Activated CD4-positive, alpha-beta memory T cell treated with anti-CD3 and anti-CD28 coated beads, Interleukin-2, amount 10 ng/mL, durations not matched to agents 7 days and 5 days (primary cell): Measurements from ENCODE around the gene IZUMO4. TPM values are rescaled to one million over a fixed set of nuclear protein-coding genes. Genes with fewer than 3 reads are reported as not detected.

Experiments used
- CTCF ChIA-PET: fragments of 350-600 bp; sonication (Branson Sonifier 250); formaldehyde crosslinking; loops from one replicate; lab custom pipeline; 2021; ENCODE audit warnings: antibody characterized with exemption, inconsistent platforms; lab: Charles Lee
- POLR2A ChIA-PET: fragments of 350-600 bp; sonication (Branson Sonifier 250); formaldehyde crosslinking; loops from one replicate; lab custom pipeline; 2021; ENCODE audit warnings: antibody characterized with exemption; lab: Charles Lee
- DNase-seq: peaks from one replicate; pipeline ENCODE4 v3.0.0-alpha.2; 2020
- H3K27ac Mint-ChIP-seq: one replicate; pipeline ENCODE4 v1.8.0; 2021; ENCODE audit warnings: mild to moderate bottlenecking, mixed read lengths
- H3K27me3 Mint-ChIP-seq: one replicate; pipeline ENCODE4 v1.8.0; 2021; ENCODE audit warnings: mixed read lengths
- H3K36me3 Mint-ChIP-seq: one replicate; pipeline ENCODE4 v1.8.0; 2021; ENCODE audit warnings: low read depth, mixed read lengths
- H3K4me1 Mint-ChIP-seq: one replicate; pipeline ENCODE4 v1.8.0; 2021; ENCODE audit warnings: mixed read lengths
- H3K4me3 Mint-ChIP-seq: one replicate; pipeline ENCODE4 v1.8.0; 2021; ENCODE audit warnings: mild to moderate bottlenecking, mixed read lengths
- H3K9me3 Mint-ChIP-seq: one replicate; pipeline ENCODE4 v1.8.0; 2021; ENCODE audit warnings: mixed read lengths
- total RNA-seq, 2 experiments: library from RNA; stranded (reverse); gene quantifications; one replicate each; pipeline ENCODE4 v1.2.3, GENCODE V29; 2021

Gene IZUMO4, protein sequence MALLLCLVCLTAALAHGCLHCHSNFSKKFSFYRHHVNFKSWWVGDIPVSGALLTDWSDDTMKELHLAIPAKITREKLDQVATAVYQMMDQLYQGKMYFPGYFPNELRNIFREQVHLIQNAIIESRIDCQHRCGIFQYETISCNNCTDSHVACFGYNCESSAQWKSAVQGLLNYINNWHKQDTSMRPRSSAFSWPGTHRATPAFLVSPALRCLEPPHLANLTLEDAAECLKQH
- 10 to 100 TPM; 10.3 to 10.5 TPM for total RNA-seq

DNA sequence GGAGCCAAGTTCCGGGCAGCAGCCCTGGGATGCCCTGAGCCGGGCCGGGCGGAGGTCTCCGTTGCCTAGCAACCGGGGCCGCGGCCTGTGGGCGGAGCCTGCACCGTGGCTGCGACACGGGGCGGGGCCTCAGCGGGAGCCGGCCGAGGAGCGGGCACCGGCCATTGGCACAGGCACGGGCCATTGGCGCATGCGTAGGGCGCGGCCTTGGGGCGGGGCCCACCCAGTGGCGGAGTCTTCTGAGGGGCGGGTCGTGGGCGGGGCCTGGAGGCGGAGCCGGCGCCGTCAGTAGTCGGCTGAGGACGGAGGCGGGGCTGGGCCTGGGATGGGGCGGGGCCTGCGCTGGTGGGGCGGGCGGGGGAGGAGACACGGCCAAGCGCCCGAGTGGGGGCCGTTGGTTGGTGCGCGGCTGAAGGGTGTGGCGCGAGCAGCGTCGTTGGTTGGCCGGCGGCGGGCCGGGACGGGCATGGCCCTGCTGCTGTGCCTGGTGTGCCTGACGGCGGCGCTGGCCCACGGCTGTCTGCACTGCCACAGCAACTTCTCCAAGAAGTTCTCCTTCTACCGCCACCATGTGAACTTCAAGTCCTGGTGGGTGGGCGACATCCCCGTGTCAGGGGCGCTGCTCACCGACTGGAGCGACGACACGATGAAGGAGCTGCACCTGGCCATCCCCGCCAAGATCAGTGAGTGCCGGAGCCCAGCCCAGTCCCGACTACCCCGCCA lies at the start of gene IZUMO4:
Gene IZUMO4 (plus strand): TSS at position 436 of the 723 bp plus-strand sequence. CDS start 31 bp downstream, at position 467.
- H3K27ac Mint-ChIP-seq: peak within 1 kb of the TSS; percentile 88
- ChIA-PET POLR2A (interaction anchor here (0.6 to 5.0 kb wide), 12 partner anchors 11 to 200 kb away, joined by 3 to 118 read pairs (median 6); partner anchors contain the start of genes AP3D1 and MKNK2), CTCF (interaction anchor here (1.0 to 5.1 kb wide), 5 partner anchors 12 to 199 kb away, joined by 3 to 54 read pairs (median 4); partner anchors contain the start of gene AP3D1)
- H3K9me3 Mint-ChIP-seq: no peaks in the 10 kb centered on the region
- peaks cover 44% of the 10 kb centered on the region for H3K36me3 Mint-ChIP-seq
- peaks cover 29% of the 10 kb centered on the region for H3K4me1 Mint-ChIP-seq
- H3K4me3 Mint-ChIP-seq: peak within 1 kb of the TSS; percentile 99
- peak; percentile 100 for DNase-seq
- no peaks in the 10 kb centered on the region for H3K27me3 Mint-ChIP-seq

DNA sequence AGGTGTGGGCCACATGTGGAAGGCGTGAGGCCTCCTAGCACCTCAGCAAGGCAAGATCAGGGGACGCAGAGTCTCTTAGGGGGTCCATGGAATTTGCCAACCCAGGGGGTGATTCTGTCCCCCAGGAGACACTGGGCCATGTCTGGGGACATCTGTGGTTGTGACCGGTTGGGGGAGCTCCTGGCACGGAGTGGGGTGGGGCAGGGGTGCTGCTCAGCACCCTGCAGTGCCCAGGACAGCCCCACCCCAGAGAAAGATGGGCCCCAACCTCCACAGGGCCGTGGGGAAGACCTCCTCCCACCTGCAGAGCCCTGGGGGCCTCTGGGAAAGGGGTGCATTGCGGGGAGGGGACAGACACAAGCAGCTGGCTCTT lies 49.7 kb upstream of the IZUMO4 start:
- Mint-ChIP-seq H3K4me1 (peaks cover 59% of the 10 kb centered on the region), H3K27ac (peak overlapping the region; percentile 56), H3K4me3 (no peak overlapping the region), H3K9me3 (no peaks in the 10 kb centered on the region), H3K27me3 (no peaks in the 10 kb centered on the region), H3K36me3 (peaks cover 19% of the 10 kb centered on the region)
- CTCF ChIA-PET: no interaction called here
- DNase-seq: no peak
- POLR2A ChIA-PET: interaction anchor here (1.0 to 1.2 kb wide), 2 partner anchors 15 kb away, joined by 3 read pairs; no protein-coding TSS in a partner anchor

GRCh38 chr19:2047449-2048103 lies 49.1 kb upstream of the IZUMO4 start:
- Mint-ChIP-seq H3K4me1 (peaks cover 61% of the 10 kb centered on the region), H3K4me3 (peak overlapping the region; percentile 49), H3K27me3 (no peaks in the 10 kb centered on the region), H3K27ac (peak overlapping the region; percentile 56), H3K36me3 (peaks cover 19% of the 10 kb centered on the region), H3K9me3 (no peaks in the 10 kb centered on the region)
- DNase-seq: no peak
- ChIA-PET POLR2A (interaction anchor here (1.0 to 2.9 kb wide), 3 partner anchors 8 to 15 kb away, joined by 3 to 20 read pairs (median 3); no protein-coding TSS in a partner anchor), CTCF (no interaction called here)

DNA sequence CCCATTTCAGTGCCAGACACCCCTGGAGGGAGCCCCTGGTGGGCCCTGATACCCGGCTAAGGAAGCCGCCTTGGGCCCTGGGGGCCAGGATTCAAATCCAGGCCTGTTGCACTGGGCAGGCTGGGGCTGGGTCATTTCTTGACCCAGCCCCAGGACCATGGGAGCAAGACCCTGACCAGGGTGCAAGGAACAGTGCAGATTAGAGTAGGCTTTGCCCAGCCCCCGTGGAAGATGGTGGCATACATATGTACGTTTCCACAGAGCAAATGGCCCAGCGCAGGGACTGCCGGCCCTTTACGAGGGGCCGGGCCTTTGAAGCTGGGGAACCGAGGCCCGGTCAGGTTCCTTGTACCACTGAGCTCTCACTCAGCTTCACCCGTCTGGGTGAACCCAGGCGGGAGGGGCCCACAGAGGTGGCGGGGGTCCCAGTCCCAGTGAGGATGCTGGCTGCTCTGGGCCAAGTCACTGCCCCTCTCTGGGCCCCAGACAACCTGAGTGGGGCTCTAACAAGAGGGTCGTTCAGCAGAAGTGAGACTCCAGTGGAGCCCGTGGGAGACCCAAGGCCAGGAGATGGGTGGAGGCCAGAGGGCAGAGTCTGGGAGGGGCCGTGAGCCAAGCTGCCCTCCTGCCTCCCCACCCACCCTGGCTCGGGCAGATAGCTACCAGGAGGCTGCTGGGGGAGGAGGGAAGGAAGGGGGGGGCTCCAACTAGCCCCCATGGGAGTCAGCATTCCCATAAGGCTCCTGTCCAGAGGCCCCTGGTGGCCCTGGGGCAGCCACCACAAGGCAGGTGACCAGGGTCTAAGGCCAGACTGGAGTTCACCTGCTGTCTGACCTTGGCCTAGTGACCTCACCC lies 48.4 kb upstream of the IZUMO4 start:
- DNase-seq: no peak
- CTCF ChIA-PET: interaction anchor here (0.9 kb wide), 1 partner anchor 28 kb away, joined by 3 read pairs; no protein-coding TSS in a partner anchor
- POLR2A ChIA-PET: interaction anchor here (0.8 to 2.9 kb wide), 6 partner anchors 9 to 106 kb away, joined by 3 to 20 read pairs (median 7); no protein-coding TSS in a partner anchor

GRCh38 chr19:2048959-2049740 lies 47.6 kb upstream of the IZUMO4 start:
- no peaks in the 10 kb centered on the region for H3K9me3 Mint-ChIP-seq
- peaks cover 51% of the 10 kb centered on the region for H3K4me1 Mint-ChIP-seq
- peak overlapping the region; percentile 44 for H3K27ac Mint-ChIP-seq
- DNase-seq: no peak
- peak overlapping the region; percentile 75 for H3K4me3 Mint-ChIP-seq
- CTCF ChIA-PET: interaction anchor here (0.9 kb wide), 1 partner anchor 29 kb away, joined by 3 read pairs; no protein-coding TSS in a partner anchor
- H3K27me3 Mint-ChIP-seq: no peaks in the 10 kb centered on the region
- POLR2A ChIA-PET: interaction anchor here (0.8 to 2.9 kb wide), 7 partner anchors 9 to 107 kb away, joined by 3 to 20 read pairs (median 7); no protein-coding TSS in a partner anchor
- H3K36me3 Mint-ChIP-seq: peaks cover 16% of the 10 kb centered on the region

More for the DNA sequence above, 48.4 kb upstream of the IZUMO4 start:
- H3K36me3 Mint-ChIP-seq: peaks cover 19% of the 10 kb centered on the region
- peak overlapping the region; percentile 56 for H3K27ac Mint-ChIP-seq
- H3K9me3 Mint-ChIP-seq: no peaks in the 10 kb centered on the region
- H3K4me3 Mint-ChIP-seq: peak overlapping the region; percentile 75
- no peaks in the 10 kb centered on the region for H3K27me3 Mint-ChIP-seq
- peaks cover 54% of the 10 kb centered on the region for H3K4me1 Mint-ChIP-seq

GRCh38 chr19:2049741-2050348 lies 46.9 kb upstream of the IZUMO4 start:
- Mint-ChIP-seq H3K27me3 (no peaks in the 10 kb centered on the region), H3K36me3 (peaks cover 16% of the 10 kb centered on the region), H3K4me1 (peaks cover 50% of the 10 kb centered on the region), H3K9me3 (no peaks in the 10 kb centered on the region), H3K4me3 (peak overlapping the region; percentile 75), H3K27ac (peak overlapping the region; percentile 44)
- ChIA-PET POLR2A (interaction anchor here (0.8 to 2.9 kb wide), 8 partner anchors 8 to 108 kb away, joined by 3 to 20 read pairs (median 7); partner anchors contain the start of gene IZUMO4), CTCF (no interaction called here)
- peak; percentile 74 for DNase-seq

DNA sequence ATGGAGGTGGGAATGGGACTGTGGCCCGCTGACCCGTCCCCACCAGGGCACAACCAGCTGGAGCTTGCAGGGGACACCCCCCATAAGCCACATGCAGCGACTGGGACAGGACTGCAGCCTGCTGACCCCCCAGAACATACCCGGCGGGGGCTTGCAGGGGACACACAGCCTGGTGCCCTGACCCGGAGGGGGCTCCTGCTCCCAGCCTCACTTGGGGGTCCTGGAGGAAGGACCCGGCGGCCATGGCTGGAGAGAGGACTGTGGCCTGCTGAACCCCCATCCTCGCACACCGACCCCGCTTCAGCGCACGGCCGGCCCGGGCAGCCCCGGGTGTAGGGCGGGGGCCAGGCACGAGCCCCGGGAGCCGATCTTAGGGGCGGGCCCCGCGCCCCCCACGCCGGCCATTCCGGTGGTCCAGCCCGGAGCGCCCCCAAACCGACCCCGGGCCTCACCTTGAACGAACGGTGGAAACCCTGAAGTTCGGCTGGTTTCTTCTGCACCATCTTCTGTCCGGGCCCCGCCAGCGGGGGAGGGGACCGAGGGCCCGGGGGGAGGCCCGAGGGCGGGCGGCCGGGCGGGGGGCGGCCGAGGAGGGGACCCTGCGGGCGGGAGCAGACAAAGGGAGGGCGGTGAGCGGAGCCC lies 46.2 kb upstream of the IZUMO4 start:
- ChIA-PET CTCF (interaction anchor here (2.1 kb wide), 1 partner anchor 8 kb away, joined by 14 read pairs; no protein-coding TSS in a partner anchor), POLR2A (interaction anchor here (1.0 to 2.9 kb wide), 6 partner anchors 9 to 47 kb away, joined by 4 to 20 read pairs (median 7); partner anchors contain the start of gene IZUMO4)
- peaks cover 54% of the 10 kb centered on the region for H3K4me1 Mint-ChIP-seq
- no peaks in the 10 kb centered on the region for H3K27me3 Mint-ChIP-seq
- no peaks in the 10 kb centered on the region for H3K9me3 Mint-ChIP-seq
- peaks cover 17% of the 10 kb centered on the region for H3K36me3 Mint-ChIP-seq
- peak overlapping the region; percentile 75 for H3K4me3 Mint-ChIP-seq
- no peak for DNase-seq
- H3K27ac Mint-ChIP-seq: peak overlapping the region; percentile 44

GRCh38 chr19:2050991-2051772 lies 45.5 kb upstream of the IZUMO4 start, which contains the start of gene MKNK2:
Gene MKNK2 (minus strand): TSS chr19:2051244. CDS start chr19:2050851, 393 bp downstream.
- CTCF ChIA-PET: interaction anchor here (0.9 to 2.1 kb wide), 10 partner anchors 9 to 155 kb away, joined by 3 to 14 read pairs (median 4); no protein-coding TSS in a partner anchor
- peak; percentile 94 for DNase-seq
- no peaks in the 10 kb centered on the region for H3K9me3 Mint-ChIP-seq
- POLR2A ChIA-PET: interaction anchor here (0.7 to 3.2 kb wide), 21 partner anchors 9 to 195 kb away, joined by 3 to 35 read pairs (median 7); partner anchors contain the start of gene MOB3A
- H3K4me1 Mint-ChIP-seq: peaks cover 58% of the 10 kb centered on the region
- no peaks in the 10 kb centered on the region for H3K27me3 Mint-ChIP-seq
- H3K4me3 Mint-ChIP-seq: peak within 1 kb of the TSS; percentile 75
- peak within 1 kb of the TSS; percentile 90 for H3K27ac Mint-ChIP-seq
- peaks cover 18% of the 10 kb centered on the region for H3K36me3 Mint-ChIP-seq

GRCh38 chr19:2051773-2052704 lies 44.7 kb upstream of the IZUMO4 start:
- POLR2A ChIA-PET: interaction anchor here (0.7 to 3.2 kb wide), 24 partner anchors 10 to 196 kb away, joined by 3 to 35 read pairs (median 6); partner anchors contain the start of gene MOB3A

More at GRCh38 chr19:2051773-2052704, 44.7 kb upstream of the IZUMO4 start:
- Mint-ChIP-seq H3K4me3 (peak overlapping the region; percentile 68), H3K4me1 (peaks cover 62% of the 10 kb centered on the region), H3K27ac (peak overlapping the region; percentile 90), H3K36me3 (peaks cover 15% of the 10 kb centered on the region), H3K9me3 (no peaks in the 10 kb centered on the region), H3K27me3 (no peaks in the 10 kb centered on the region)
- CTCF ChIA-PET: interaction anchor here (0.5 to 2.1 kb wide), 13 partner anchors 9 to 156 kb away, joined by 3 to 14 read pairs (median 4); no protein-coding TSS in a partner anchor
- DNase-seq: peak; percentile 48
